ENCODE data around the gene ARL9.

Gene ARL9

GRCh38 chr4:56531823-56532222 lies 26.2 kb downstream of the ARL9 start:
- no peak overlapping the region for H3K4me3 ChIP-seq (ENCODE audit: low read length)
- no peak for DNase-seq (ENCODE audit: low read depth)
- no peak for TF ChIP-seq CTCF (conservative IDR thresholded peaks at IDR 0.05; ENCODE audit: low read depth, low read length)

GRCh38 chr4:56532239-56532638 lies 26.6 kb downstream of the ARL9 start:
- H3K4me3 ChIP-seq (ENCODE audit: low read length), result no peak overlapping the region
- no peak for DNase-seq (ENCODE audit: low read depth)
- no peak for TF ChIP-seq CTCF (conservative IDR thresholded peaks at IDR 0.05; ENCODE audit: low read depth, low read length)

GRCh38 chr4:56535915-56536314 lies 30.3 kb downstream of the ARL9 start:
- no peak for DNase-seq (ENCODE audit: low read depth)
- no peak overlapping the region for H3K4me3 ChIP-seq (ENCODE audit: low read length)
- no peak for TF ChIP-seq CTCF (conservative IDR thresholded peaks at IDR 0.05; ENCODE audit: low read depth, low read length)

GRCh38 chr4:56537147-56537546 lies 31.6 kb downstream of the ARL9 start:
- DNase-seq (ENCODE audit: low read depth), result no peak
- no peak overlapping the region for H3K4me3 ChIP-seq (ENCODE audit: low read length)
- no peak for TF ChIP-seq CTCF (conservative IDR thresholded peaks at IDR 0.05; ENCODE audit: low read depth, low read length)

GRCh38 chr4:56540826-56541225 lies 35.2 kb downstream of the ARL9 start:
- TF ChIP-seq CTCF (conservative IDR thresholded peaks at IDR 0.05; ENCODE audit: low read depth, low read length), result no peak
- no peak for DNase-seq (ENCODE audit: low read depth)
- H3K4me3 ChIP-seq (ENCODE audit: low read length), result no peak overlapping the region

- H3K4me3 ChIP-seq (ENCODE audit: low read length), result peak overlapping the region; percentile 54
- peak; percentile 94 for TF ChIP-seq CTCF (conservative IDR thresholded peaks at IDR 0.05; ENCODE audit: low read depth, low read length)
- DNase-seq (ENCODE audit: low read depth), result peak; percentile 43
These were observed 39.1 kb downstream of the ARL9 start for GRCh38 chr4:56544573-56545131.

GRCh38 chr4:56550642-56551041 lies 45.1 kb downstream of the ARL9 start:
- no peak overlapping the region for H3K4me3 ChIP-seq (ENCODE audit: low read length)
- no peak for TF ChIP-seq CTCF (conservative IDR thresholded peaks at IDR 0.05; ENCODE audit: low read depth, low read length)
- DNase-seq (ENCODE audit: low read depth), result no peak
